GM18526 (cell line): ENCODE measurements around the gene VHLL.

ENCODE experiments used
- POLR2A ChIP-seq: IDR thresholded peaks from 3 replicates; pipeline ENCODE4 v1.6.1; 2011; ENCODE audit not compliant: insufficient read length; ENCODE audit errors: extremely low read depth

Gene VHLL

GRCh38 chr1:156303241-156303640 is 4.1 kb upstream of the VHLL start:
- no peak for TF ChIP-seq POLR2A

GRCh38 chr1:156295391-156295947 is 3.6 kb downstream of the VHLL start, which contains the start of gene GLMP:
GLMP (minus strand) TSS chr1:156295679; CDS start chr1:156295645, 34 bp downstream.
- peak; percentile 61 for TF ChIP-seq POLR2A

- no peak for TF ChIP-seq POLR2A
These were observed 5.2 kb downstream of the VHLL start for GRCh38 chr1:156293895-156294294.

- TF ChIP-seq POLR2A, result no peak
These were observed 6.0 kb downstream of the VHLL start for GRCh38 chr1:156293098-156293434.

- no peak for TF ChIP-seq POLR2A
These were observed 7.7 kb downstream of the VHLL start for GRCh38 chr1:156291226-156292061.

- TF ChIP-seq POLR2A, result no peak
These were observed 9.2 kb downstream of the VHLL start for GRCh38 chr1:156289857-156290256.

- TF ChIP-seq POLR2A, result no peak
These were observed 13.0 kb downstream of the VHLL start for GRCh38 chr1:156286061-156286460.

GRCh38 chr1:156285437-156285836 is 13.7 kb downstream of the VHLL start:
- TF ChIP-seq POLR2A, result no peak

- no peak for TF ChIP-seq POLR2A
These were observed 14.3 kb downstream of the VHLL start for GRCh38 chr1:156284757-156285156.

- TF ChIP-seq POLR2A, result no peak
These were observed 15.0 kb downstream of the VHLL start, which contains the start of gene TMEM79 for GRCh38 chr1:156284112-156284511. TMEM79 (plus strand) TSS chr1:156284325; CDS start chr1:156285227, 902 bp downstream.

- no peak for TF ChIP-seq POLR2A
These were observed 15.6 kb downstream of the VHLL start for GRCh38 chr1:156283521-156283920.

GRCh38 chr1:156282479-156283222 is 16.5 kb downstream of the VHLL start, which contains the start of gene SMG5:
SMG5 (minus strand) TSS chr1:156282825; CDS start chr1:156282680, 145 bp downstream.
- peak; percentile 96 for TF ChIP-seq POLR2A

GRCh38 chr1:156281693-156282478 is 17.2 kb downstream of the VHLL start:
- no peak for TF ChIP-seq POLR2A

GRCh38 chr1:156281281-156281680 is 17.8 kb downstream of the VHLL start:
- TF ChIP-seq POLR2A, result no peak

GRCh38 chr1:156279837-156280236 is 19.3 kb downstream of the VHLL start:
- TF ChIP-seq POLR2A, result no peak
